Ramos (cell line): ENCODE data around the gene ZNF792.
"Not testable (repeated sequence)": the region's sequence is repeated elsewhere in the genome, so short reads cannot be mapped to it uniquely, and the experiment has no call there.

Experiments
- in situ Hi-C: fragments of 300-500 bp; cut with MboI; formaldehyde crosslinking; loops from one replicate; pipeline ENCODE4 v1.14.3; 2022; ENCODE audit warnings: low sequenced_read_pairs; ENCODE audit not compliant: unreplicated experiment

Gene ZNF792

GRCh38 chr19:34999498-35000337, 35.7 kb upstream of the ZNF792 start, which contains the start of gene GRAMD1A:
Gene GRAMD1A, plus strand, starts transcription at chr19:35000323. Its CDS starts 156 bp downstream, at chr19:35000479.
- in situ Hi-C loops: no loop called here

DNA sequence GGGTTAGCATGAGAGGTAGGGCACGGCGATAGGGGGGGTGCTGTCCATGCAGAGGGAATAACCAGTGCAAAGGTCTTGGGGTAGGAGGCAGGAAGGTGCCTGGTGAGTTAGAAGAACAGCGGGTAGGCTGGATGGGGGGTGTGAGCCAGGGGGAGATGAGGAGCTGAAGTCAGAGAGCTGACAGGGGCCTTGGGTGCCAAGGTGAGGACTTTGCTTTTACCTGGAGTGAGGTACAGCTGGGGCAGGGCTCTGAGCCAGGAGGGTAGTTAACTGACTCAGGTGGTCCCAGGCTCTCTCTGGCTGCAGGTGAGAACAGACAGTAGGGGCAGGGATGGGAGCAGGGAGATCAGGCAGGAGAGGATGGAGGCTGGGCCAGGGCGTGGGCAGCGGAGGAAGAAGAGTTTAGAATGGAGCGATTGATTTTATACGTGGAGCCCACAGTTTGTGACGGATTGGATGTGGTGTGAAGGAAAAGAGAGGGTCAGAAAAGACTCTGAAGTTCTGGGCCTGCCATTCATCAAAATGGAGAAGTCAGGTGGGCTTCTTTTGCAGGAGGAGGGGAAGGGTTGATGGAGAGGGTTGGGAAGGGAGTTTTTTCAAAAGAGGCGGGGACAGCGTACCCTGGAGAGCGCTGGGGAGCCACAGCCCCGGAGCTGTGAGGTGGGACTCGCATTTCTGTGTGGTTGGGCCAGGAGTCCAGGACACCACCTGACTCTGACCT, 34.9 kb upstream of the ZNF792 start:
- in situ Hi-C loops: no loop called here

DNA sequence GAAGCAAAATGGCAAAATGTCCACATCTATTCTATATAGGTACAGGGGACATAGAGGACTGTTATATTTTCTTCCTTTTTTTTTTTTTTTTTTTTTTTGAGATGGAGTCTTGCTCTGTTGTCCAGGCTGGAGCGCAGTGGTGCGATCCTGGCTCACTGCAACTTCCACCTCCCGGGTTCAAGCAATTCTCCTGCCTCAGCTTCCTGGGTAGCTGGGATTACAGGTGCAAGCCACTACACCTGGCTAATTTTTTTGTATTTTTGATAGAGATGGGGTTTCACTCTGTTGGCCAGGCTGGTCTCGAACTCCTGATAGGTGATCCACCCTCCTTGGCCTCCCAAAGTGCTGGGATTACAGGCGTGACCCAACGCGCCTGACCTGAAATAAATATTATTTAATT, 34.2 kb upstream of the ZNF792 start:
- in situ Hi-C loops: not testable (repeated sequence)

GRCh38 chr19:34997071-34997617, 33.1 kb upstream of the ZNF792 start:
- in situ Hi-C loops: no loop called here

- in situ Hi-C loops: no loop called here
Observed at GRCh38 chr19:34995551-34995950, 31.5 kb upstream of the ZNF792 start.

- in situ Hi-C loops: no loop called here
Observed at GRCh38 chr19:34994643-34995541, 30.9 kb upstream of the ZNF792 start.

GRCh38 chr19:34994286-34994642, 30.2 kb upstream of the ZNF792 start:
- in situ Hi-C loops: no loop called here

- in situ Hi-C loops: not testable (repeated sequence)
Observed at GRCh38 chr19:34992582-34992981, 28.6 kb upstream of the ZNF792 start.

- in situ Hi-C loops: no loop called here
Observed at GRCh38 chr19:34991542-34992333, 27.7 kb upstream of the ZNF792 start.

- in situ Hi-C loops: no loop called here
Observed at GRCh38 chr19:34990578-34991192, 26.7 kb upstream of the ZNF792 start.

DNA sequence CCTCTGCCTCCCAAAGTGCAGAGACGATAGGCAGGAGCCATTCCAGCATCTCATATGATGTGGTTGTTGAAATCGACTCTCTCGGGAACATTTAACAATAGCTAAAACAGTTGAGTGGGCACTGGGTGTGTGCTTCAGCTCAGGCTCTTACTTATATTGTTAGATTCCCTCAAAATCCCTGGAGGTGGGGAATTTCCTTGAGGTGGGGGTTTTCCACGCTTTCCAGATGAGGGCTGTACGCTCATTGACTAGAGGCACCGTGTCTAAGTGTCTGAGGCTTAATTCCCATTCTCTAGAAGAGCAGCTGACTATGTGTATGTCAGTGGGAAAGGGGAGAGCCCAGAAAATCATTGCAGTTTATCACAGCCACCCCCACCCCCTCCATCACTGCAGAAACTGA, 25.3 kb upstream of the ZNF792 start:
- in situ Hi-C loops: no loop called here

DNA sequence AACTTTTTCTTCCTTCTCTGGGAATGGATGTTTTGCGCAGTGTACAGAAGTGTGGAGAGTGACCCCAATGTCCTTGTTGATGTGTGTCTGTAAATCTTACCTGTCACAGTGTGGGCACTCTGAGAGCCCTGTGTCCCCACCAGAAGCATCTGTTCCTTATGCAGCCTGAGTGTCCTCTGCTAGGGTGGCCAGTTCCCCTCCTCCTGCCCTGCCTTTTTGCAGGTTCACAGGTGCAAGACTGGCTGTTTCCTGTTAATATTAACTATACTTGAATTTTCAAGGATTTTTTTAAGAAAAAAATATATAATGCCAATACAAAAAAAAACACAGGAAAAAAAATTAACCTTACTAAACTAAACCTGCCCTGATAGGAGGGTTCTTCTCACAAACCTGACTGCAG, 24.1 kb upstream of the ZNF792 start:
- in situ Hi-C loops: no loop called here

DNA sequence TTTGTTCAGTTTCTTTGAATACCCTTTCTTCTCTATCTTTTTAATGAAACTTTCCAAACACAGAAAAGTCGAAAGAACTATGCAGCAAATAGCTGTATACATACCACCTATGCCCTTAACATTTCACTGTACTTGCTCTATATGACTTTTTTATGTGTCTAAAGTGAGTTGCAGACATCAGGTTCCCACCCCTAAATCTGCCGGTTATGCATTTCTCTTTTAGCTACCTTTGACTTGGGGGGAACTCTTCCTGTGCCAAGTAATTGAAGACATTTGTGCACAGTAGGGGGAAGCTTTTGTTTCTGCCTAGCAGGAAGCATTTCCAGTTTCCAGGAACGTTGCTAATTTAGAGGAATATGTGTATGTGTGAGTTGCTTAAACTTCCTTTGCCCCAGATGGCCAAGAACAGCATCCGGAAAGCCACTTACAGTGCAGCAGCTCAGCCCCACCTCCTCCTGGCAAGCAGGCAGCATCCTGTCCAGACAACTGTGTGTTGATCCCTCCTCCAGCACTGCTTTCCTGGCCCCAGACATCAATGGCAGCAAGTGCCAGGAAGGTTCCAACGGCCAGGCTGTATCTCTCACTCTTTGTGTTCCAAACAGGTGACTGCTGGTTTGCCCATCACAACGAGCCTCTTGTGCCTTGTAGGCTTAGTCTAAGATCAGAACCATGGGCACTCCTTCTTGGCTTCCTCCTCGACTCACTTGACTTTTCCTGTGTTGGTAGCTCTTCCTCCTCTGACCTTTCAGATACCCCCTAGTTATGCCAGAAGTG, 21.4 kb upstream of the ZNF792 start:
- in situ Hi-C loops: no loop called here

DNA sequence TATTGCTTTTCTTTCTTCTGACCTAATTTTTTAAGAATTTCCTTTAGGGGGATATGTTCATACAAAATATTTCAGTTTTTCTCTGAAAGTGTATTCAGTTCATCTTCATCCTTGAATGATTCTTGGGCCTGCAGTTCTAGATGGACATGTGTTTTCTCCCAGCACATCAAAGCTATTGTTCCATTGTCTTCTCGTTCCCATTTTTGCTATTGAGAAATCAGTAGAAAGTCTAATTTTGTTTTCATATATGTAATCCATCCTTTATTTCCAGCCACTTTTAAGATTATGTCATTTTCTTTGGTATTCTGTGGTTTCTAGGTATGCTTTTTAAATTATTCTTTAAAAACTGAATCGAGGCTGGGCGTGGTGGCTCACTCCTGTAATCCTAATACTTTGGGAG, 20.3 kb upstream of the ZNF792 start:
- in situ Hi-C loops: no loop called here

GRCh38 chr19:34983786-34984185, 19.8 kb upstream of the ZNF792 start:
- in situ Hi-C loops: no loop called here

- in situ Hi-C loops: no loop called here
Observed at GRCh38 chr19:34982275-34982674, 18.2 kb upstream of the ZNF792 start.

GRCh38 chr19:34979819-34980640, 16.0 kb upstream of the ZNF792 start:
- in situ Hi-C loops: no loop called here

- in situ Hi-C loops: no loop called here
Observed at GRCh38 chr19:34976611-34977010, 12.6 kb upstream of the ZNF792 start.
